Measurements from ENCODE around the gene BAD. TPM values are rescaled to one million over a fixed set of nuclear protein-coding genes. Genes with fewer than 3 reads are reported as not detected.

The BAD gene
- polyA plus RNA-seq, 1 donor (not counting 4 experiments of a cell fraction or from before 2014, with no cell fraction given), result 58.3 TPM

GRCh38 chr11:64320556-64320955, 36.1 kb upstream of the BAD start:
- Histone ChIP-seq H3K36me3 (ENCODE audit: control insufficient read depth in 2 of 2, extremely low read depth in 1 of 2, insufficient read depth in 2 of 2, low read length in 2 of 2) (peaks cover 24 to 26% of the 10 kb centered on the region in 2 experiments), H3K4me1 (ENCODE audit: control insufficient read depth, extremely low read depth, insufficient read depth, low read length) (peaks cover 65% of the 10 kb centered on the region)
- no peak for FAIRE-seq

GRCh38 chr11:64318766-64319761, 34.6 kb upstream of the BAD start:
- DNase-seq (ENCODE audit: low read depth, low spot score) (no peak), FAIRE-seq (no peak)
- dilution Hi-C loops (cut with MboI; ENCODE audit: extremely low pct_ligation_motif_present, low sequenced_read_pairs), result no loop called here
- Histone ChIP-seq H3K9me1 (ENCODE audit: control insufficient read depth, extremely low read depth, insufficient read depth, low read length) (peaks cover 2% of the 10 kb centered on the region), H4K20me1 (ENCODE audit: control insufficient read depth, extremely low read depth, insufficient read depth, low read length) (no peaks in the 10 kb centered on the region), H3K4me2 (ENCODE audit: control insufficient read depth, extremely low read depth, insufficient read depth, low read depth, low read length) (peak overlapping the region; percentile 64), H3K9me3 (ENCODE audit: control insufficient read depth, low read depth, low read length) (no peaks in the 10 kb centered on the region), H3K27me3 (ENCODE audit: control insufficient read depth, extremely low read depth, insufficient read depth, low read length) (no peaks in the 10 kb centered on the region), H3K4me3 (ENCODE audit: control insufficient read depth in 2 of 3, extremely low read depth in 1 of 3, insufficient read depth in 2 of 3, low read depth in 1 of 3, low read length in 3 of 3) (peak overlapping the region; percentile 56 to 83 (median 72)), H3K79me2 (ENCODE audit: control insufficient read depth, insufficient read depth, low read length) (peaks cover 31% of the 10 kb centered on the region), H3K9ac (ENCODE audit: control insufficient read depth, extremely low read depth, insufficient read depth, low read length) (peak overlapping the region; percentile 90), H3K4me1 (ENCODE audit: control insufficient read depth, extremely low read depth, insufficient read depth, low read length) (peaks cover 54% of the 10 kb centered on the region), H3K36me3 (ENCODE audit: control insufficient read depth in 2 of 2, extremely low read depth in 1 of 2, insufficient read depth in 2 of 2, low read length in 2 of 2) (peaks cover 34 to 38% of the 10 kb centered on the region in 2 experiments), H2AFZ (ENCODE audit: control insufficient read depth, low read length) (no peak overlapping the region), H3K27ac (ENCODE audit: control insufficient read depth, insufficient read depth, low read length) (peak overlapping the region; percentile 81)
- TF ChIP-seq, protein P1, sequence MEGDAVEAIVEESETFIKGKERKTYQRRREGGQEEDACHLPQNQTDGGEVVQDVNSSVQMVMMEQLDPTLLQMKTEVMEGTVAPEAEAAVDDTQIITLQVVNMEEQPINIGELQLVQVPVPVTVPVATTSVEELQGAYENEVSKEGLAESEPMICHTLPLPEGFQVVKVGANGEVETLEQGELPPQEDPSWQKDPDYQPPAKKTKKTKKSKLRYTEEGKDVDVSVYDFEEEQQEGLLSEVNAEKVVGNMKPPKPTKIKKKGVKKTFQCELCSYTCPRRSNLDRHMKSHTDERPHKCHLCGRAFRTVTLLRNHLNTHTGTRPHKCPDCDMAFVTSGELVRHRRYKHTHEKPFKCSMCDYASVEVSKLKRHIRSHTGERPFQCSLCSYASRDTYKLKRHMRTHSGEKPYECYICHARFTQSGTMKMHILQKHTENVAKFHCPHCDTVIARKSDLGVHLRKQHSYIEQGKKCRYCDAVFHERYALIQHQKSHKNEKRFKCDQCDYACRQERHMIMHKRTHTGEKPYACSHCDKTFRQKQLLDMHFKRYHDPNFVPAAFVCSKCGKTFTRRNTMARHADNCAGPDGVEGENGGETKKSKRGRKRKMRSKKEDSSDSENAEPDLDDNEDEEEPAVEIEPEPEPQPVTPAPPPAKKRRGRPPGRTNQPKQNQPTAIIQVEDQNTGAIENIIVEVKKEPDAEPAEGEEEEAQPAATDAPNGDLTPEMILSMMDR (optimal IDR thresholded peaks at IDR 0.05 in 1 of 3, IDR thresholded peaks at IDR 0.05 in 1 of 3, conservative IDR thresholded peaks at IDR 0.05 in 1 of 3; ENCODE audit: extremely low read depth in 1 of 3, insufficient read depth in 2 of 3, low read length in 3 of 3), result no peak
- no peak for TF ChIP-seq EZH2 (IDR thresholded peaks at IDR 0.05; ENCODE audit: low read length)

More at GRCh38 chr11:64320556-64320955, 36.1 kb upstream of the BAD start:
- H3K9me1 ChIP-seq (ENCODE audit: control insufficient read depth, extremely low read depth, insufficient read depth, low read length), result peaks cover 2% of the 10 kb centered on the region
- H3K9me3 ChIP-seq (ENCODE audit: control insufficient read depth, low read depth, low read length), result no peaks in the 10 kb centered on the region
- no peak overlapping the region for H3K4me3 ChIP-seq (ENCODE audit: control insufficient read depth in 2 of 3, extremely low read depth in 1 of 3, insufficient read depth in 2 of 3, low read depth in 1 of 3, low read length in 3 of 3)
- no peaks in the 10 kb centered on the region for H4K20me1 ChIP-seq (ENCODE audit: control insufficient read depth, extremely low read depth, insufficient read depth, low read length)
- H3K9ac ChIP-seq (ENCODE audit: control insufficient read depth, extremely low read depth, insufficient read depth, low read length), result peak overlapping the region; percentile 69
- peak overlapping the region; percentile 85 for H3K27ac ChIP-seq (ENCODE audit: control insufficient read depth, insufficient read depth, low read length)
- dilution Hi-C loops (cut with MboI; ENCODE audit: extremely low pct_ligation_motif_present, low sequenced_read_pairs), result no loop called here
- H3K27me3 ChIP-seq (ENCODE audit: control insufficient read depth, extremely low read depth, insufficient read depth, low read length), result no peaks in the 10 kb centered on the region
- no peak for DNase-seq (ENCODE audit: low read depth, low spot score)
- H3K4me2 ChIP-seq (ENCODE audit: control insufficient read depth, extremely low read depth, insufficient read depth, low read depth, low read length), result peak overlapping the region; percentile 35
- peaks cover 26% of the 10 kb centered on the region for H3K79me2 ChIP-seq (ENCODE audit: control insufficient read depth, insufficient read depth, low read length)
- TF ChIP-seq EZH2 (IDR thresholded peaks at IDR 0.05; ENCODE audit: low read length), result no peak
- TF ChIP-seq, protein P1 (optimal IDR thresholded peaks at IDR 0.05 in 1 of 3, IDR thresholded peaks at IDR 0.05 in 1 of 3, conservative IDR thresholded peaks at IDR 0.05 in 1 of 3; ENCODE audit: extremely low read depth in 1 of 3, insufficient read depth in 2 of 3, low read length in 3 of 3), result no peak
- no peak overlapping the region for H2AFZ ChIP-seq (ENCODE audit: control insufficient read depth, low read length)

Data from keratinocyte (primary cell).